ENCODE data around the gene CACHD1. TPM values are rescaled to one million over a fixed set of nuclear protein-coding genes. Genes with fewer than 3 reads are reported as not detected.

The CACHD1 gene
- total RNA-seq, 1 experiment from 2014 or later, result 29.9 TPM

DNA sequence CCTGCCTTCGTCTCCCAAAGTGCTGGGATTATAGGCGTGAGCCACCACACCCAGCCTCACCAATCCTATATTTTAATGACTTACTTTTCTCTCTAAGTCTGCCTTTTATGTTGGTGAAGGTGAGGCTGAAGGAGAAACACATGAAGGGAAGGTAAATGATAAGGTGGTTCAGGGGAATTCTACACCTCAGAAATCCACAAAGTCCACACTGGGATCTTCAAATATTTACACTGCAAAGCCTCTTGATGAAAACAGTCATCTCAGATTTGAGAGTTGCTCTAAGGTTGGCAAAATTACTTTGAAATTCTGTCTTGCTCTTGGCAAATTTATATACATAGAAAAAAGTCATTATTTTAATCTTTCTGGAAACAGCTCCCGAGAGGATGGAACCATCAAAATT, 42.0 kb upstream of the CACHD1 start:
- H3K27me3 ChIP-seq (ENCODE audit: control insufficient read depth, insufficient read depth, low read length), result no peaks in the 10 kb centered on the region
- in situ Hi-C loops (cut with HindIII; ENCODE audit: low pct_unique_long_range_greater_than_20kb, low sequenced_read_pairs) (no loop called here), intact Hi-C loops (cut with micrococcal nuclease; ENCODE audit: unreplicated experiment) (no loop called here)
- POLR2A ChIA-PET, result no interaction called here
- H3K27ac ChIP-seq (ENCODE audit: low read length), result no peak overlapping the region
- H3K36me3 ChIP-seq (ENCODE audit: control insufficient read depth, insufficient read depth, low read length), result no peaks in the 10 kb centered on the region
- no peak for TF ChIP-seq SIN3A (IDR thresholded peaks at IDR 0.05; ENCODE audit: borderline replicate concordance, insufficient read depth, low read depth, low read length)
- TF ChIP-seq TCF7L2 (IDR thresholded peaks at IDR 0.05; ENCODE audit: low read depth, low read length), result no peak
- TF ChIP-seq, protein P1, sequence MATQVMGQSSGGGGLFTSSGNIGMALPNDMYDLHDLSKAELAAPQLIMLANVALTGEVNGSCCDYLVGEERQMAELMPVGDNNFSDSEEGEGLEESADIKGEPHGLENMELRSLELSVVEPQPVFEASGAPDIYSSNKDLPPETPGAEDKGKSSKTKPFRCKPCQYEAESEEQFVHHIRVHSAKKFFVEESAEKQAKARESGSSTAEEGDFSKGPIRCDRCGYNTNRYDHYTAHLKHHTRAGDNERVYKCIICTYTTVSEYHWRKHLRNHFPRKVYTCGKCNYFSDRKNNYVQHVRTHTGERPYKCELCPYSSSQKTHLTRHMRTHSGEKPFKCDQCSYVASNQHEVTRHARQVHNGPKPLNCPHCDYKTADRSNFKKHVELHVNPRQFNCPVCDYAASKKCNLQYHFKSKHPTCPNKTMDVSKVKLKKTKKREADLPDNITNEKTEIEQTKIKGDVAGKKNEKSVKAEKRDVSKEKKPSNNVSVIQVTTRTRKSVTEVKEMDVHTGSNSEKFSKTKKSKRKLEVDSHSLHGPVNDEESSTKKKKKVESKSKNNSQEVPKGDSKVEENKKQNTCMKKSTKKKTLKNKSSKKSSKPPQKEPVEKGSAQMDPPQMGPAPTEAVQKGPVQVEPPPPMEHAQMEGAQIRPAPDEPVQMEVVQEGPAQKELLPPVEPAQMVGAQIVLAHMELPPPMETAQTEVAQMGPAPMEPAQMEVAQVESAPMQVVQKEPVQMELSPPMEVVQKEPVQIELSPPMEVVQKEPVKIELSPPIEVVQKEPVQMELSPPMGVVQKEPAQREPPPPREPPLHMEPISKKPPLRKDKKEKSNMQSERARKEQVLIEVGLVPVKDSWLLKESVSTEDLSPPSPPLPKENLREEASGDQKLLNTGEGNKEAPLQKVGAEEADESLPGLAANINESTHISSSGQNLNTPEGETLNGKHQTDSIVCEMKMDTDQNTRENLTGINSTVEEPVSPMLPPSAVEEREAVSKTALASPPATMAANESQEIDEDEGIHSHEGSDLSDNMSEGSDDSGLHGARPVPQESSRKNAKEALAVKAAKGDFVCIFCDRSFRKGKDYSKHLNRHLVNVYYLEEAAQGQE (IDR thresholded peaks at IDR 0.05; ENCODE audit: insufficient read depth in 1 of 2, low read depth in 2 of 2, low read length in 1 of 2), result no peak
- CTCF ChIA-PET, result no interaction called here
- DNase-seq (ENCODE audit: low read depth, low spot score), result no peak
- no peak overlapping the region for H3K4me3 ChIP-seq (ENCODE audit: low read depth in 2 of 2, low read length in 2 of 2)
- ATAC-seq, result no peak
- no peaks in the 10 kb centered on the region for H3K4me1 ChIP-seq (ENCODE audit: control insufficient read depth, insufficient read depth, low read length)
- BruUV-seq (replicated peaks), result no TSS peak
- H3K9me3 ChIP-seq (ENCODE audit: control insufficient read depth, insufficient read depth, low read depth, low read length), result no peaks in the 10 kb centered on the region

DNA sequence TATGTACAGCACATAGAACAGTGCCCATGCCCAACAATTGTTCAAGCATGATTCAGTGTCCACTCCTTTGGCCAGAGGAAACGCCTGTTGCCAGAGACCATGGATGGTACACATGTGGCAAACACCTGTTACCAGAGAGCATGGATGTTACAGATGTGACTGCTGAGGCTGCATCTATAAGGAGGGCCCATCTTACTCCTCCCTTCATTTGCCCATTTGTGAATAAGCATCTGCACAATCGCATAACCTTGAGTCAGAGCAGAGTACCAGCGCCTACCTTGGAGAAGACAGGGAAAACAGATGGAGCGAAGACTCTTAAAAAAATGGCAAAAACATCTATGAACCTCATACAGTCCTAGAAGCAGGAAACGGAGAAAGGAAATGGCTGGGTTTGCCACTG, 36.6 kb upstream of the CACHD1 start:
- CTCF ChIA-PET, result no interaction called here

More for the DNA sequence above, 36.6 kb upstream of the CACHD1 start:
- no peak for TF ChIP-seq SIN3A (IDR thresholded peaks at IDR 0.05; ENCODE audit: borderline replicate concordance, insufficient read depth, low read depth, low read length)
- TF ChIP-seq, protein P2, sequence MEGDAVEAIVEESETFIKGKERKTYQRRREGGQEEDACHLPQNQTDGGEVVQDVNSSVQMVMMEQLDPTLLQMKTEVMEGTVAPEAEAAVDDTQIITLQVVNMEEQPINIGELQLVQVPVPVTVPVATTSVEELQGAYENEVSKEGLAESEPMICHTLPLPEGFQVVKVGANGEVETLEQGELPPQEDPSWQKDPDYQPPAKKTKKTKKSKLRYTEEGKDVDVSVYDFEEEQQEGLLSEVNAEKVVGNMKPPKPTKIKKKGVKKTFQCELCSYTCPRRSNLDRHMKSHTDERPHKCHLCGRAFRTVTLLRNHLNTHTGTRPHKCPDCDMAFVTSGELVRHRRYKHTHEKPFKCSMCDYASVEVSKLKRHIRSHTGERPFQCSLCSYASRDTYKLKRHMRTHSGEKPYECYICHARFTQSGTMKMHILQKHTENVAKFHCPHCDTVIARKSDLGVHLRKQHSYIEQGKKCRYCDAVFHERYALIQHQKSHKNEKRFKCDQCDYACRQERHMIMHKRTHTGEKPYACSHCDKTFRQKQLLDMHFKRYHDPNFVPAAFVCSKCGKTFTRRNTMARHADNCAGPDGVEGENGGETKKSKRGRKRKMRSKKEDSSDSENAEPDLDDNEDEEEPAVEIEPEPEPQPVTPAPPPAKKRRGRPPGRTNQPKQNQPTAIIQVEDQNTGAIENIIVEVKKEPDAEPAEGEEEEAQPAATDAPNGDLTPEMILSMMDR (IDR thresholded peaks at IDR 0.05), result no peak
- no peak for TF ChIP-seq TCF7L2 (IDR thresholded peaks at IDR 0.05; ENCODE audit: low read depth, low read length)
- TF ChIP-seq POLR2AphosphoS5 (IDR thresholded peaks at IDR 0.05; ENCODE audit: low read depth, low read length), result no peak
- TF ChIP-seq, protein P1 (IDR thresholded peaks at IDR 0.05; ENCODE audit: insufficient read depth in 1 of 2, low read depth in 2 of 2, low read length in 1 of 2), result no peak
- H3K36me3 ChIP-seq (ENCODE audit: control insufficient read depth, insufficient read depth, low read length), result no peaks in the 10 kb centered on the region
- no peak for ATAC-seq
- DNase-seq (ENCODE audit: low read depth, low spot score), result no peak
- H3K27ac ChIP-seq (ENCODE audit: low read length), result no peak overlapping the region
- no peaks in the 10 kb centered on the region for H3K27me3 ChIP-seq (ENCODE audit: control insufficient read depth, insufficient read depth, low read length)
- in situ Hi-C loops (cut with HindIII; ENCODE audit: low pct_unique_long_range_greater_than_20kb, low sequenced_read_pairs) (no loop called here), intact Hi-C loops (cut with micrococcal nuclease; ENCODE audit: unreplicated experiment) (no loop called here)
- H3K4me3 ChIP-seq (ENCODE audit: low read depth in 2 of 2, low read length in 2 of 2), result no peak overlapping the region
- POLR2A ChIA-PET, result no interaction called here
- no TSS peak for BruUV-seq (replicated peaks)
- H3K9me3 ChIP-seq (ENCODE audit: control insufficient read depth, insufficient read depth, low read depth, low read length), result no peaks in the 10 kb centered on the region
- H3K4me1 ChIP-seq (ENCODE audit: control insufficient read depth, insufficient read depth, low read length), result no peaks in the 10 kb centered on the region
